Heart right ventricle (tissue), 16 donors: ENCODE results near the gene RCAN3. TPM values are rescaled to one million over a fixed set of nuclear protein-coding genes. Genes with fewer than 3 reads are reported as not detected.

Experiments
- ATAC-seq, 8 donors: fragments of 200-7000 bp; cut with Tn5 transposase; one replicate each; pipeline ENCODE4 v1.9.1; 2020; ENCODE audit warnings: mild to moderate bottlenecking in 8 of 8, moderate library complexity in 8 of 8, moderate number of reproducible peaks in 1 of 8
- DNase-seq, 2 donors: peaks; one replicate each; pipeline ENCODE4 v3.0.0-alpha.2; 2020
- H3K27ac ChIP-seq, 10 donors: fragments of 200-600 bp; sonication (generic) in 2 of 10; one replicate each; pipeline versions ENCODE4 v1.5.0 to v1.8.0; 2020 to 2022; ENCODE audit warnings: mild to moderate bottlenecking in 3 of 10
- H3K27me3 ChIP-seq, 7 donors: fragments of 200-600 bp; one replicate each; pipeline ENCODE4 v1.8.0; 2021 to 2022; ENCODE audit warnings: mild to moderate bottlenecking in 2 of 7
- H3K36me3 ChIP-seq, 9 donors: fragments of 200-600 bp; sonication (generic) in 1 of 9; one replicate each; pipeline versions ENCODE4 v1.5.0 to v1.8.0; 2020 to 2022; ENCODE audit warnings: mild to moderate bottlenecking in 2 of 9
- H3K4me1 ChIP-seq, 9 donors: fragments of 200-600 bp; sonication (generic) in 1 of 9; one replicate each; pipeline versions ENCODE4 v1.5.0 to v1.8.0; 2020 to 2022; ENCODE audit warnings: mild to moderate bottlenecking in 4 of 9
- H3K4me3 ChIP-seq, 10 donors: fragments of 200-600 bp; sonication (generic) in 2 of 10; one replicate each; pipeline versions ENCODE4 v1.5.0 to v1.8.0; 2020 to 2022; ENCODE audit warnings: mild to moderate bottlenecking in 7 of 10, moderate library complexity in 2 of 10
- H3K9me3 ChIP-seq, 11 donors: fragments of 200-600 bp in 10 of 11; sonication (generic) in 2 of 11; one replicate each; pipeline versions ENCODE4 v1.5.0 to v1.8.0; 2013 to 2022; ENCODE audit warnings: mild to moderate bottlenecking in 2 of 11, control low read depth in 1 of 11, moderate library complexity in 1 of 11
- CTCF ChIP-seq, 9 donors: fragments of 200-600 bp; sonication (generic) in 2 of 9; IDR thresholded peaks; one replicate each; pipeline versions ENCODE4 v1.5.0 to v1.8.0; 2021 to 2022; ENCODE audit warnings: antibody characterized with exemption in 9 of 9, mild to moderate bottlenecking in 5 of 9, moderate library complexity in 1 of 9
- WGBS, 2 donors: extraction: QIAGEN DNeasy Blood & Tissue Kit; methylation state at CpG; one replicate each; pipeline ENCODE4 v1.1.7; 2013; ENCODE audit warnings: inconsistent platforms in 1 of 2; 5-methylcytosine and 5-hydroxymethylcytosine counted together
- intact Hi-C, 10 donors: fragments of 100-400 bp; cut with DNase I; formaldehyde crosslinking; loops; one replicate each; pipeline versions ENCODE4 v1.11.1 to v1.14.2; 2022
- polyA plus RNA-seq, 2 donors: library from polyadenylated mRNA; stranded (reverse); fragments of 200-250 nt; gene quantifications; one replicate each; pipeline ENCODE4 v1.2.3, GENCODE V29; 2013
- total RNA-seq, 10 donors: library from RNA; stranded (reverse); fragmentation: NEBNext Ultra II Directional in 3 of 10; extraction: Animal tissue kit (Norgen Biotek cat#: 25700) in 3 of 10; gene quantifications; one replicate each; pipeline versions ENCODE4 v1.2.1 to v1.2.4, GENCODE V29; 2021 to 2023
- donor health status: Arrhythmogenic right ventricular cardiomyopathy.
- donor health status: ischemic (EF 13 %, LVEDD 7.1; RV severe dilation, severe dysfunction).
- donor health status: healthy with polysubstance abuse.
- donor health status: DM: no; HTN: yes; CAD: no.
- donor health status: DM: no; HTN: no; CAD: no.
- donor health status: ischemic (EF 25% LVEDD 6.9; RV normal size, moderate dysfunction).
- donor health status: ischemic (EF 25% LVEDD 5.7; RV mildly dilated, moderate dysfunction).
- donor health status: healthy.
- donor health status: DM: yes; HTN: yes; CAD: no.
- donor health status: Ischemic cardiomyopathy.
- donor health status: ischemic (EF 35%, LVEDD 5.7; RV mildly dilated, moderate dysfunction).
- donor health status: nonischemic (EF 11% LVEDD 7.7; RV severe dilation, severe dysfunction).
- donor health status: DM: yes; HTN: yes; CAD: no.
- donor health status: PGD.
- donor health status: ischemic (EF 29% LVEDD 5.4; RV normal size, mild dysfunction).
- donor health status: nonischemic (EF 23%, LVEDD 6.1; RV moderate dilation, normal function).

RCAN3 gene
- total and polyA plus RNA-seq, 12 donors = 2.3 to 7.9 (median 5.5) TPM

DNA sequence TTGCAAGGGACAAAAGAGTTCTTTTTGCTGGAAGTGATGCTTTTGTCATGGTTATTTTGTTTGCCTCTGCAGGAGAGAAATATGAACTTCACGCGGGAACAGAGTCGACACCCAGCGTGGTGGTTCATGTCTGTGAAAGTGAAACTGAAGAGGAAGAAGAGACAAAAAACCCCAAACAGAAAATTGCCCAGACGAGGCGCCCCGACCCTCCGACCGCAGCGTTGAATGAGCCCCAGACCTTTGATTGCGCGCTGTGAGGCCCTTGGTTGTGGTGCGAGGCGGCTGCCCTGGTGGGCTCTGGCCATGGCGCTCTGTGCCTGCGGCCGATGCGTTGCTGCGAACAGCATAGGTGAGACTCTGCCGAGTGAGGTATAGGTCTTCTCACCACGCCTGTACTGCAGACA lies 32.4 kb downstream of the RCAN3 start:
- intact Hi-C loops = no loop called here
- 81 to 89% methylated on average over 21 of the region's 21 CpGs for WGBS, 2 donors
- ATAC-seq = no peak
- no peak for TF ChIP-seq CTCF (IDR thresholded peaks at IDR 0.05)
- no peaks in the 10 kb centered on the region for H3K27me3 ChIP-seq
- peaks cover 0 to 52% (median 9%) of the 10 kb centered on the region in 9 donors for H3K36me3 ChIP-seq
- peak overlapping the region in 1 of 10 donors; percentile 81 for H3K27ac ChIP-seq
- H3K9me3 ChIP-seq = no peaks in the 10 kb centered on the region
- peak overlapping the region in 1 of 10 donors; percentile 40 for H3K4me3 ChIP-seq
- no peak for DNase-seq
- H3K4me1 ChIP-seq = peaks cover 0 to 11% (median 0%) of the 10 kb centered on the region in 9 donors

GRCh38 chr1:24535778-24536177 lies 33.1 kb downstream of the RCAN3 start:
- Histone ChIP-seq H3K9me3 (no peaks in the 10 kb centered on the region), H3K4me1 (peaks cover 0 to 12% (median 0%) of the 10 kb centered on the region in 9 donors), H3K27ac (peak overlapping the region in 1 of 10 donors; percentile 81), H3K27me3 (no peaks in the 10 kb centered on the region), H3K36me3 (peaks cover 0 to 52% (median 9%) of the 10 kb centered on the region in 9 donors), H3K4me3 (no peak overlapping the region)
- ATAC-seq (no peak), DNase-seq (no peak)
- no peak for TF ChIP-seq CTCF (IDR thresholded peaks at IDR 0.05)
- WGBS, 2 donors = 89 to 91% methylated on average over 8 of the region's 8 CpGs
- intact Hi-C loops = no loop called here

DNA sequence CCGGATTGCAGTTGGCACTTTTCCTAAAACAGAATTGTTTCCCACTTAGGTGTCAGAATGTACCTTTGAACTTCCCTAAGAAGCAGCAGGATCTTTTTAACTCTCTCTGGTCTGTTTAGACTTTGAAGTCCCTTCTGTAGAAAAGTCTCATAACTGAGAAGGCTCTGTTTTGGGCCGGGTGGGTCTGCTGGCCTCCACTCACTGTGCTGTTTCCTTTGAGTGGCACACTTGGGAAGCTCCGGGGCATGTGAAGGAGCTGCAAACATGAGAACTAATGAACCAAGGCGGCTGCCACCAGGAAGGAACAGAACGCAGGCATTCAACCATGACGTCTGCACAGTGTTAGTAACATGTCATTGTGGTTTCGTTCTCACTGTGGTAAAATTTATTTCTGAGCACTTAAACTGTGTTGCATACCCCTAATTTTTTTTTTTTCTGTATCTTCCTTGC lies 33.8 kb downstream of the RCAN3 start:
- 54% methylated on average over 7 of the region's 7 CpGs for WGBS, 2 donors
- Histone ChIP-seq H3K27ac (peak overlapping the region in 1 of 10 donors; percentile 81), H3K36me3 (peaks cover 0 to 47% (median 9%) of the 10 kb centered on the region in 9 donors), H3K9me3 (no peaks in the 10 kb centered on the region), H3K4me3 (no peak overlapping the region), H3K27me3 (no peaks in the 10 kb centered on the region), H3K4me1 (peaks cover 0 to 18% (median 0%) of the 10 kb centered on the region in 9 donors)
- TF ChIP-seq CTCF (IDR thresholded peaks at IDR 0.05) = no peak
- intact Hi-C loops = no loop called here
- DNase-seq (no peak), ATAC-seq (peak in 2 of 8 donors; percentile 25 to 42)

GRCh38 chr1:24540051-24540905 lies 37.6 kb downstream of the RCAN3 start:
- no peaks in the 10 kb centered on the region for H3K9me3 ChIP-seq
- no peaks in the 10 kb centered on the region for H3K27me3 ChIP-seq
- intact Hi-C loops = loop anchor here in 8 of 10 donors (2.0 to 10.0 kb wide), 3 partner anchors 95 to 97 kb away; no protein-coding TSS in a partner anchor
- H3K4me1 ChIP-seq = peaks cover 0 to 12% (median 0%) of the 10 kb centered on the region in 9 donors
- WGBS, 2 donors = 88 to 89% methylated on average over 15 of the region's 15 CpGs
- peaks cover 0 to 23% (median 5%) of the 10 kb centered on the region in 9 donors for H3K36me3 ChIP-seq
- H3K27ac ChIP-seq = no peak overlapping the region
- no peak overlapping the region for H3K4me3 ChIP-seq
- no peak for TF ChIP-seq CTCF (IDR thresholded peaks at IDR 0.05)
- DNase-seq (no peak), ATAC-seq (no peak)
